Stimulated activated CD8-positive, alpha-beta memory T cell treated with anti-CD3 and anti-CD28 coated beads, Interleukin-15, amount 100 ng/mL, for 1 hour (primary cell): Measurements from ENCODE around the gene CTF1.
"Not testable (repeated sequence)": the region's sequence is repeated elsewhere in the genome, so short reads cannot be mapped to it uniquely, and the experiment has no call there.

ENCODE experiments used
- DNase-seq: peaks from one replicate; pipeline ENCODE4 v3.0.0-alpha.2; 2020; ENCODE audit warnings: low read depth

Gene CTF1

GRCh38 chr16:30896261-30896888, at the start of gene CTF1:
Gene CTF1, plus strand, starts transcription at chr16:30896614. Its CDS starts 30 bp downstream, at chr16:30896644.
- no peak for DNase-seq

DNA sequence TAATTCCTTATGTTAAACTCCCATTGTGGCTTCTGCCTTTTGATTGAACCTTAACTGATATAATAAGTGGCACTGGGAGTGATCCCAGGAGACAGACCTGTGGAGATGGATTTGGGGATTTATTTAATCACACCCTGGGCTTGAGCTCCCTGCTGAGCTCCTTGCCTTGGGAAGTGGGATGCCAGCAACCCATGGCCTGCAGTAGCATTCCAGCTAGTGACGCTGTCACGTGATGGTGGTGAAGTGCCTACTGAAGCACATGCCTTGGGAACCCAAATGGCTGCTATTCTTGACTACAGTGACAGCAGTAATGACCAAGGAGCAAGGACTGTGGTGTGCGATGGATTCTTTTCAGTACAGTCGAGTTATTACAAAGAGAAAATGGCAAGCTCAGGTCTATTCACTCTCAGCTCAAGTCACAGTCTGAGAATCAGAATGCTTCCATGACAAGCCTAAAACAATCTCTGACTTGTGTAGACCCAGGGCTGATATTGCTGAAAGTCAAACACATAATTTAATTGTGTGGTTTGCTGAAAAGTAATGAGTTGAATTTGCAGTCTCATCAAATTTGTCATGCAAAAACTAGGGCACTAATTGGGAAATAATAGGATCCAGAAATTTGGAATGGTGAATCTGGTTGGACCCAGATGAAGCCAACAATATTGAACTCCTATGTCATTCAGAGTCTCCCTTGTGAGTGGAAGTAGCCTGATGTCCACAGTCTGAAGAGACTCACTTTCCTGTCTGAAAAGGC, 49.6 kb upstream of the CTF1 start:
- DNase-seq, result no peak

DNA sequence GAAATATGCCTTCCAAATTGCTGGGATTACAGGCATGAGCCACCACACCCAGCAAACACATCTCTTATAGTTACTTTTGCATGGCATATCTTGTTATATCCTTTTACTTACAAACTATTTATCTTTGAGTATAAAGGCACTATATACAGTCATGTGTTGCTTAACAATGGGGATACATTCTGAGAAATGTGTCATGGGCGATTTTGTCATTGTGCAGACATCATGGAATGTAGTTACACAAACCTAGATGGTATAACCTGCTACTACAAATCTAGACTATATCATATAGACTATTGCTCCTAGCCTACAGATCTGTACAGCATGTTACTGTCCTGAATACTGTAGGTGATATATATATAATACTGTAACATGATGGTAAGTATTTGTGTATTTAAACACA, 46.2 kb upstream of the CTF1 start:
- DNase-seq, result no peak

DNA sequence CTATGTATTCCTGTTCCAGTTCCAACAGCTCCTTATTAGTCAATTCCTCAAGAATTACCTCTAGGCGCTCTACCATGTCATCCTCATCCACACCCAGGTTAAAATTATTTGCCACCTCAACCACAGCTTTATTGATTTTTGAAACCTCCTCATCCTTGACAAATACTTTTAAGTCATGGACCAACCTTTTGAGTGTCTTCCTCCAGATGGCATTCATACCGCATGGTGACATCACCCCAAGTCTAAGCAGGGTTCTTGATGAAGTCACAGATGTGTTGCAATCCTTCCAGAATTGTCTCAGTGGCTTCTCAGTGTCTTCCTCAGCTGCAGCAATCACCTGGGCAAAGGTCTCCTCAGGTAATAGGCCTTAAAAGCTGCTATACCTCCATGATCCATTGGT, 42.7 kb upstream of the CTF1 start:
- DNase-seq, result no peak

DNA sequence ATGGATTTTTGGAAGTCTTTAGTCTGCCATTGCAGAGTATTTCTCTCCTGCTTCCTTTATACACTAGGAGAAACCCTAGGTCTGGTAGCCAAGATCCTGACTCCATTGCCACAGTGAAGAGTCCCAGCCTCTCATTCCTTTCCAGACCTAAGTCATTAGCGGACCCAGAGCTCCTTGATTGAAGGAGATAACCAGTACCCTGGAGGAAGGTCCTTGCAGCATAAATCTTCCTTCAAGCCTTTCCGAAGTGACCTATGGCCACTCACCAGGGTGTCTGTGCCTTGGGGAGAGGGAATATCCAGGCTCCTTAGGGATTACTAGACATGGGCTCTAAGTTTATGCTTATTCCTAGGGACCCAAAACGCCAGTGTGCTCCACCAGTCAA, 38.3 kb upstream of the CTF1 start:
- DNase-seq, result no peak

DNA sequence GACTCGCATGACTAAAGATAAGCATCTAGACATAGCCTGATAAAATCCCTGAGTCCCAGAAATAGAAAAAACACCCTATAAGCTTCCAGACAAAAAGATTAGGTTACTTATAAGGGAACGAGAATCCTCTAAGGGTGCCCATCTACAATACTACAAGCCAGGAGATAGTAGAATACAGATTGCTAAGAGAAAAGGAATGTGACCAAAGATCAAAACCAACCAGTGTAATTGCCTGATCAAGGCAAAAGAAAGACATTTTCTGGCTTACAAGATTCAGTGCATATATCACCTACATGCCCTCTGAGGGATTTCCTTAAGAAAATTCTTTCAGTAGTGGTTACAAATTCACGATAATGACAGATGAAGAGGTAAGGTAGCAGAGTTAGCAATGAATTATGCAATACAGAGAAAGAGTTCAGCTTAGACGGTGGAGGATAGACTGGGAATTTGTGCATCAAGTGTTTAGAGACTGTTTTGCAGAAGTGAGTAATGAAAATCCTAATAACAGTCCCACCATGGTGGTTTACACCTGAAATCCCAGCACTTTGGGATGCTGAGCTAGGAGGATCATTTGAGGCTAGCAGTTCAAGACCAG, 37.5 kb upstream of the CTF1 start:
- DNase-seq, result no peak

DNA sequence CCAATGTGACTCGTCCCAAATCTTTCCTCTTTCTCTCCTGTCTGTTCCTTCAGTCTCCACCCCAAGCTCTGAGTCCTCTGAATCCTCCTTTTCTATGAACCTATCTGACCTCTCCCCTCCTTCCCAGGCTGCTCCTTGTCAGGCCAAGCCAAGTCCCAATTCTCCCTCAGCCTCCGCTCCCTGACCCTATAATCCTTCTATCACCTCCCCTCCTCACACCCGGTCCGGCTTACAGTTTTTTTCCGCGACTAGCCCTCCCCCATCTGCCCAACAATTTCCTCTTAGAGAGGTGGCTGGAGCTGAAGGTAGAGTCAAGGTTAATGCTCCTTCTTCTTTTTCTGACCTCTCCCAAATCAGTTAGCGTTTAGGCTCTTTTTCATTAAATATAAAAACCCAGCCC, 35.7 kb upstream of the CTF1 start:
- DNase-seq, result not testable (repeated sequence)

DNA sequence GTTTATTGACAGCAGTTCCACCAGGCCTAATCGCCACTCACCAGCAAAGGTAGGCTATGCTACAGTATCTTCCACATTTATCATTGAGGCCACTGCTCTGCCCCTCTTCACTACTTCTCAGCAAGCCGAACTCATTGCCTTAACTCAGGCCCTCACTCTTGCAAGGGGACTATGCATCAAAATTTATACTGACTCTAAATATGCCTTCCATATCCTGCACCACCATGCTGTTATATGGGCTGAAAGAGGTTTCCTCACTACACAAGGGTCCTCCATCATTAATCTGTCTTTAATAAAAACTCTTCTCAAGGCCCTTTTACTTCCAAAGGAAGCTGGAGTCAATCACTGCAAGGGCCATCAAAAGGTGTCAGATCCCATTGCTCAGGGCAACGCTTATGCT, 33.2 kb upstream of the CTF1 start:
- DNase-seq, result not testable (repeated sequence)

DNA sequence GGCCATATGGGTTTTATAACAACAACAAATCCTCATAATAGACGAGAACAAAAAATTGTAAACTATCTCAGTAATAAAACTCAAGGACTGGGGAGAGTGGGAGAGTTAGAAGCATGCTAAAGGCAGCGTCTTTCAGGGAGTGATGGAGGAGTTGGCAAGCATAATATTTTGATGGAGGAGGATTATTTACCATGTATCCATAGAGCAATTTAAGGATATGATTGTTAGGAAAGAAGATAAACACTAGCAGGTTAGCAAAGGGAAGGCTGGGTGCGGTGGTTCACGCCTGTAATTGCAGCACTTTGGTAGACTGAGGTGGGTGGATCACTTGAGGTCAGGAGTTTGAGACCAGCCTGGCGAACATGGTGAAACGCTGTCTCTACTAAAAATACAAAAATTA, 30.4 kb upstream of the CTF1 start:
- no peak for DNase-seq

- no peak for DNase-seq
Measured at GRCh38 chr16:30867747-30868146, 28.7 kb upstream of the CTF1 start.

DNA sequence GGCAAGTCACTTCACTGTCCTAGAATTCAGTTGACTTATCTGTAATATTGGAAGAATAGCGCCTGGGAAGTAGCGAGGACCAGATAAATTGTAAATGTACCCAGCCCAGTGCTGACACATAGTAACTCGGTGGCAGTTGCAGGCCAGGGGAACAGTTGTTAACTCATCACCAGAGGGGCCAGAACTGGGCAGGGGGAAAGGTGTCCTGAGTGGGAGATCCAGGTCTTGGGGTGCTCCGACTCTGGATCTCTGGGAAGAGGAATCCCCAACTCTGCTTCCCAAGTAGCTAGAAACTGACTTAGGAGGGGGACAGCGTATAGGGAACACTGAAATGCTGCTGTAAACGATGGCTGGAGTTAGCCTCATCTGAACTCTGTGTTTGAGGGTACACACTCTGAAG, 25.5 kb upstream of the CTF1 start:
- no peak for DNase-seq

DNA sequence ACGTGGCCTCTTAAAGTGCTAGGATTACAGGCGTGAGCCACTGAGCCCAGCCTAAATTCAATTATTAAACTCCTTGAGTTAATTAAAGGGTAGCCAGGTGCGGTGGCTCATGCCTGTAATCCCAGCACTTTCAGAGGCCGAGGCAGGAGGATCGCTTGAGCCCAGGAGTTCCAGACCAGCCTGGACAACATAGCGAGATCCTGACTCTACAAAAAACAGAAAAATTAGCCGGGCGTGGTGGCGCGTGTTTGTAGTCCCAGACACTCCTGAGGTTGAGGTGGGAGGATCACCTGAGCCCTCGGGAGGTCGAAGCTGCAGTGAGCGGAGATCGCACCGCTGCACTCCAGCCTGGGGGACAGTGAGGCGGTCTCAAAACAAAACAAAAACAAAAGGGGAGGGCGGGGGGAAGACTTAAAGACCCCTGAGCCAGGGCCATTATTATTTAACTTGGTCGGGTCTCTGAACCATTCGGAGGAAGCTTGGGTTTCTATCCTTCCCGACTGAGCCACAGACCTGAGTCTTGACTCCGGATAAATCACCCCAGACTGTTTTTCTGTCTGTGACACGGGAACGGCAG, 22.1 kb upstream of the CTF1 start:
- DNase-seq, result no peak

- DNase-seq, result peak; percentile 69
Measured at GRCh38 chr16:30874821-30875717, 21.3 kb upstream of the CTF1 start.

GRCh38 chr16:30875871-30876801, 20.3 kb upstream of the CTF1 start:
- DNase-seq, result no peak

- no peak for DNase-seq
Measured at GRCh38 chr16:30876867-30877266, 19.5 kb upstream of the CTF1 start.

DNA sequence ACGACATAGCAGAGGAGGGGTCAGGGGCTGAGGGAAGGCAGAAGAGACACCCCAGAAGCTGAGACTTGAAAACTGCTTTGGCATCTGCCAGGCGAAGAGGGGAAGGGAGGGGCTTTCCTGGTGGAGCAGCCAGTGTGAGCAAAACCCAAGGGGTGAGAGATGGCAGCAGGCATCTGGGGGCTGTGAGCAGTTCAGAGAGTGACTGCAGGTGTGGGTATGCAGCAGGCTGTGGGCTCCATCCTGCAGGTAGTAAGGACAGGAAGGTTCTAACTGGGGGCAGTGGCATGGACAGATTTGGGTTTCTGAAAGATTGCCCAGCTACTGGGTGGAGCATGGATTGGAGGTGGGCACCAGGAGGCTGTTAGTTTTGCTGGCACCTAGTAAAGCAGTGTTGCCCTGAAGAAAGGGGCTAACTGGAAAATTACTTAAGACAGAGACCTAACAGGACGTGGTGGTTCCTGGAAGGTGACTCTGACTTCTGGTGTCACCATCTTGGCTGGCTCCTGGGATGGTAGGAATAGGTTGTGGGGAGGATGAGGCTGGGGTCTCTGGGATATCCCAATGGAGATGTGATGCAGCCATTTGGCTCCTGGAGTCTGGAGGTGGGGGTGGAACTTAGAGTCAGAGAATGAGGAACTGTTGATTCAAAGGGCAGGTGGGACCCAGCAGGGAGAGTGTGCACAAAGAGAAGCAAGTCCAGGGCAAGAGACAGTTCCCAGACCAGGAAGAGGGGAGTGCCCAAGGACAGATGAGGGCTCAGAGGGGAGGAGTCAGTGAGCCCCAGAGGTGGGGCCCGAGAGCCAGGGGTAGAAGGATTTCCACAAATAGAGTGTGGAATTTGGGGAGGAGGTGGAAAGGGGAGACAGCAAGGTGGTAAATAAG, 13.7 kb upstream of the CTF1 start:
- DNase-seq, result no peak

DNA sequence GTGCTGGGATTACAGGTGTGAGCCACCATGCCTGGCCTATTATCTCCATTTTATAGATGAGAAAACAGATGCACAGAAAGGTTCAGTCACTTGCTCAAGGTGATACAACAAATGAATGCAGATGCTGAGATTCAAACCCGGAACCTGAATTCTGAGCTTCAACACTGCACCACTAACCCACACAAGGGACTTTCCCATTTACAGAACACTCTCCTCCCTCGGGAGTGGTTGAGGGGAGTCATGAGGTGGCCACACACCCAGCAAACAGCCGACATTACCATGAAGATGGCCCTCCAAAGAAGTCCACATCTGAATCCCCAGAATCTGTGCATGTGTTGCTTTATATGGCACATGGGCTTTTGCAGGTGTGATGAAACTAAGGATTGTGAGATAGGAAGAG, 11.7 kb upstream of the CTF1 start:
- no peak for DNase-seq

DNA sequence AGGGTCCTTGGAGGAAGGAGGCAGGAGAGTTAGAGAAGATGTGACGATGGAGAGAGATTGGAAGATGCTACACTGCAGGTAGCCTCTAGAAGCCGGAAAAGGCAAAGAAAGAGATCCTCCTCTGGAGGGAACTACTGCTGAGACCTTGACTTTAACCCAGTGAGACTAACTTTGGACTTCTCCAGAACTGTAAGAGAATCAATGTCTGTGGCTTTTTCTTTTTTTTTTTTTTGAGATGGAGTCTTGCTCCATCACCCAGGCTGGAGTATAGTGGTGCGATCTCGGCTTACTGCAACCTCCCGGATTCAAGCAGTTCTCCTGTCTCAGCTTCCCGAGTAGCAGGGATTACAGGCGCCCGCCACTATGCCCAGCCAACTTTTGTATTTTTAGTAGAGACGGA, 11.2 kb upstream of the CTF1 start:
- no peak for DNase-seq

DNA sequence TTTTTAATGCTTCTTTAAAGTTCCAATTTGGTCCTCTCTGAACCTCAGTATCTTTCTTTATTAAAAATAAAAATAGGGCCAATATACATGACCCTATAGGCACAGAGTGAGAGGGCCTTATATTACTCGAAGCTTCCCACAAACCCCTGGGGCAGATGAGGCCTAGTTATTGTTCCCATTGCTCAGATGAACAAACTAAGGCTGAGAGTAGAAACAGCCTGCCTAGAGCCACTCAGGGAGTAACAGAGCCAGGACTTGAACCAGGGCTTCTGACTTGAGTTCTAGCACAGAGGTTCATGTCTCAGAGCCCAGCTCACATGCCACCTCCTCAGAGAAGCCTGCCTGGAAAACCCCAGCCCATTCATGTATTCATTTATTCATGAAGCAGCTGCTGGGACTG, 10.3 kb upstream of the CTF1 start:
- DNase-seq, result no peak

GRCh38 chr16:30887927-30888326, 8.5 kb upstream of the CTF1 start:
- DNase-seq, result no peak
